Pancreas (tissue), 10 donors: ENCODE results near the gene EIF4G3. TPM values are rescaled to one million over a fixed set of nuclear protein-coding genes. Genes with fewer than 3 reads are reported as not detected.

Source experiments
- ATAC-seq, 4 donors: fragments of 200-7000 bp; cut with Tn5 transposase; one replicate each; pipeline versions ENCODE4 v1.8.0 to v1.9.1; 2020; ENCODE audit warnings: mild to moderate bottlenecking in 4 of 4, moderate library complexity in 4 of 4
- DNase-seq, 6 donors: peaks; one replicate each; pipeline ENCODE4 v3.0.0-alpha.2; 2020
- FAIRE-seq: peaks from 2 replicates; lab custom pipeline; 2012; peaks lifted over from hg19 to GRCh38; lab: Jason Lieb, UNC
- H3K27ac ChIP-seq, 4 donors: fragments of 200-600 bp; sonication (generic); 1 replicate in 3 of 4; 2 replicates in 1 of 4; pipeline versions ENCODE4 v1.5.0 to v1.8.0; 2020
- H3K27me3 ChIP-seq, 4 donors: fragments of 200-600 bp; one replicate each; pipeline ENCODE4 v1.8.0; 2021
- H3K36me3 ChIP-seq, 3 donors: fragments of 200-600 bp; sonication (generic) in 1 of 3; one replicate each; pipeline versions ENCODE4 v1.5.0 to v1.8.0; 2020 to 2021
- H3K4me1 ChIP-seq, 3 donors: fragments of 200-600 bp; one replicate each; pipeline ENCODE4 v1.8.0; 2021
- H3K4me3 ChIP-seq, 4 donors: fragments of 200-600 bp; sonication (generic) in 2 of 4; one replicate each; pipeline versions ENCODE4 v1.5.0 to v1.8.0; 2020 to 2021
- H3K9me3 ChIP-seq, 4 donors: fragments of 200-600 bp; one replicate each; pipeline ENCODE4 v1.8.0; 2021
- WGBS, 2 donors: extraction: QIAGEN DNeasy Blood & Tissue Kit; methylation state at CpG; one replicate each; pipeline ENCODE4 v1.1.7; 2013; 5-methylcytosine and 5-hydroxymethylcytosine counted together
- intact Hi-C, 3 donors: fragments of 100-400 bp; cut with DNase I; formaldehyde crosslinking; loops; one replicate each; pipeline versions ENCODE4 v1.11.1 to v1.14.2; 2022
- polyA plus RNA-seq, 2 donors: library from polyadenylated mRNA; stranded (reverse); fragments of 200-250 nt; gene quantifications; one replicate each; pipeline ENCODE4 v1.2.3, GENCODE V29; 2013
- total RNA-seq, 6 donors: library from RNA; stranded (reverse); fragmentation: NEBNext Ultra II Directional in 4 of 6; extraction: Animal tissue kit (Norgen Biotek cat#: 25700) in 4 of 6; gene quantifications; one replicate each; pipeline versions ENCODE4 v1.2.1 to v1.2.4, GENCODE V29; 2021 to 2023
- TF ChIP-seq, protein P1 (sequence below), 4 donors: fragments of 200-600 bp; sonication (generic) in 3 of 4; IDR thresholded peaks; one replicate each; pipeline versions ENCODE4 v1.5.0 to v1.8.0; 2021; ENCODE audit warnings: antibody characterized with exemption in 4 of 4
- donor health status: healthy with polysubstance abuse.
- donor health status: DM: no; HTN: no; CAD: no; lungs with moderate emphysema.
- donor health status: DM: no; HTN: no; CAD: no.
- donor health status: control.
- donor health status: control.
- donor health status: Bipolar disorder and iron deficiency.
- donor health status: DM: yes; HTN: yes; CAD: no.
- donor health status: DM: no; HTN: no; CAD: no.
- donor health status: DM: no; HTN: no; CAD: no.
- donor health status: DM: yes; HTN: yes; CAD: no.

EIF4G3 gene
- total and polyA plus RNA-seq, 8 donors: 9.6 to 22.7 (median 13.8) TPM

GRCh38 chr1:21105807-21106206 is 70.9 kb downstream of the EIF4G3 start:
- DNase-seq (no peak), FAIRE-seq (no peak), ATAC-seq (no peak)
- Histone ChIP-seq H3K9me3 (no peaks in the 10 kb centered on the region), H3K27ac (no peak overlapping the region), H3K4me1 (peaks cover 0 to 5% (median 0%) of the 10 kb centered on the region in 3 donors), H3K36me3 (no peaks in the 10 kb centered on the region), H3K4me3 (no peak overlapping the region), H3K27me3 (no peaks in the 10 kb centered on the region)
- intact Hi-C loops: no loop called here
- TF ChIP-seq, protein P1, sequence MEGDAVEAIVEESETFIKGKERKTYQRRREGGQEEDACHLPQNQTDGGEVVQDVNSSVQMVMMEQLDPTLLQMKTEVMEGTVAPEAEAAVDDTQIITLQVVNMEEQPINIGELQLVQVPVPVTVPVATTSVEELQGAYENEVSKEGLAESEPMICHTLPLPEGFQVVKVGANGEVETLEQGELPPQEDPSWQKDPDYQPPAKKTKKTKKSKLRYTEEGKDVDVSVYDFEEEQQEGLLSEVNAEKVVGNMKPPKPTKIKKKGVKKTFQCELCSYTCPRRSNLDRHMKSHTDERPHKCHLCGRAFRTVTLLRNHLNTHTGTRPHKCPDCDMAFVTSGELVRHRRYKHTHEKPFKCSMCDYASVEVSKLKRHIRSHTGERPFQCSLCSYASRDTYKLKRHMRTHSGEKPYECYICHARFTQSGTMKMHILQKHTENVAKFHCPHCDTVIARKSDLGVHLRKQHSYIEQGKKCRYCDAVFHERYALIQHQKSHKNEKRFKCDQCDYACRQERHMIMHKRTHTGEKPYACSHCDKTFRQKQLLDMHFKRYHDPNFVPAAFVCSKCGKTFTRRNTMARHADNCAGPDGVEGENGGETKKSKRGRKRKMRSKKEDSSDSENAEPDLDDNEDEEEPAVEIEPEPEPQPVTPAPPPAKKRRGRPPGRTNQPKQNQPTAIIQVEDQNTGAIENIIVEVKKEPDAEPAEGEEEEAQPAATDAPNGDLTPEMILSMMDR (IDR thresholded peaks at IDR 0.05): no peak
- WGBS, 2 donors: 85 to 91% methylated on average over 4 of the region's 4 CpGs

DNA sequence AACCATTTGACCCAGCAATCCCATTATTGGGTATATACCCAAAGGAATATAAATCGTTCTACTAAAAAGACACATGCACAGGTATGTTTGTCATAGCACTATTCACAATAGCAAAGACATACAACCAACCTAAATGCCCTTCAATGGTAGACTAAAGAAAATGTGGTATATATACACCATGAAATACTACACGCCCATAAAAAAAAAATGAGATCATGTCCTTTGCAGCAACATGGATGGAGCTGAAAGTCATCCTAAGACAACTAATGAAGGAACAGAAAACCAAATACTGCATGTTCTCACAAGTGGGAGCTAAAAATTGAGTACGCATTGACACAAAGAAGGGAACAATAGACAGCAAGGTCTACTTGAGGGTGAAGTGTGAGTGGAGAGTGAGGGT is 72.0 kb downstream of the EIF4G3 start:
- no peak for DNase-seq
- Histone ChIP-seq H3K27ac (no peak overlapping the region), H3K36me3 (no peaks in the 10 kb centered on the region), H3K4me1 (peaks cover 0 to 5% (median 0%) of the 10 kb centered on the region in 3 donors), H3K9me3 (no peaks in the 10 kb centered on the region), H3K27me3 (no peaks in the 10 kb centered on the region), H3K4me3 (no peak overlapping the region)
- FAIRE-seq: no peak
- intact Hi-C loops: no loop called here
- TF ChIP-seq, protein P1 (IDR thresholded peaks at IDR 0.05): no peak
- no peak for ATAC-seq
- WGBS, 2 donors: 94 to 96% methylated on average over 3 of the region's 3 CpGs

GRCh38 chr1:21100481-21100921 is 76.2 kb downstream of the EIF4G3 start:
- 82 to 84% methylated on average over 5 of the region's 5 CpGs for WGBS, 2 donors
- DNase-seq: no peak
- no peaks in the 10 kb centered on the region for H3K36me3 ChIP-seq
- TF ChIP-seq, protein P1 (IDR thresholded peaks at IDR 0.05): no peak
- no peaks in the 10 kb centered on the region for H3K9me3 ChIP-seq
- intact Hi-C loops: no loop called here
- H3K4me3 ChIP-seq: no peak overlapping the region
- peak in 1 of 4 donors; percentile 59 for ATAC-seq
- H3K27me3 ChIP-seq: no peaks in the 10 kb centered on the region
- H3K27ac ChIP-seq: no peak overlapping the region
- no peak for FAIRE-seq
- H3K4me1 ChIP-seq: no peaks in the 10 kb centered on the region

DNA sequence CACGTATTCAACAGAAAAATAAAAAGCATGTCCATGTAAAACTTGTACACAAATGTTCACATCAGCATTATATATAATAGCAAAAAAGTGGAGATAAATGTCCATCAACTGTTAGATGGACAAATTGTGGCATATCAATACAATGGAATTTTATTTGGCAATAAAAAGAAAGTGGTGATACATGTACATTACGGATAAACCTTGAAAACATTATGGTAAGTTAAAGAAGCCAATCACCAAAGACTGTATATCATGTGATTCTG is 76.9 kb downstream of the EIF4G3 start:
- DNase-seq (no peak), FAIRE-seq (no peak), ATAC-seq (no peak)
- TF ChIP-seq, protein P1 (IDR thresholded peaks at IDR 0.05): no peak
- no peaks in the 10 kb centered on the region for H3K4me1 ChIP-seq
- no peak overlapping the region for H3K4me3 ChIP-seq
- intact Hi-C loops: no loop called here
- 94 to 98% methylated on average over 2 of the region's 2 CpGs for WGBS, 2 donors
- no peaks in the 10 kb centered on the region for H3K27me3 ChIP-seq
- no peaks in the 10 kb centered on the region for H3K36me3 ChIP-seq
- no peaks in the 10 kb centered on the region for H3K9me3 ChIP-seq
- H3K27ac ChIP-seq: no peak overlapping the region

- H3K4me1 ChIP-seq: no peaks in the 10 kb centered on the region
- FAIRE-seq (no peak), DNase-seq (no peak), ATAC-seq (no peak)
- H3K27me3 ChIP-seq: no peaks in the 10 kb centered on the region
- WGBS, 2 donors: 83 to 90% methylated on average over 2 of the region's 2 CpGs
- no peaks in the 10 kb centered on the region for H3K9me3 ChIP-seq
- no peak overlapping the region for H3K27ac ChIP-seq
- H3K36me3 ChIP-seq: no peaks in the 10 kb centered on the region
- H3K4me3 ChIP-seq: no peak overlapping the region
- TF ChIP-seq, protein P1 (IDR thresholded peaks at IDR 0.05): no peak
- intact Hi-C loops: no loop called here
These were observed 77.4 kb downstream of the EIF4G3 start for GRCh38 chr1:21099034-21099868.
